Keratinocyte (primary cell): ENCODE measurements around the gene NCKAP5.

Experiments used
- CTCF ChIP-seq, 3 experiments: IDR thresholded peaks in 1 of 3; conservative IDR thresholded peaks in 1 of 3; optimal IDR thresholded peaks in 1 of 3; 2 replicates in 2 of 3; 3 replicates in 1 of 3; pipeline versions ENCODE3 to v1.5.1; 2011; ENCODE audit warnings: low read length in 3 of 3, mild to moderate bottlenecking in 3 of 3, moderate library complexity in 2 of 3, control low read depth in 1 of 3, inconsistent platforms in 1 of 3; ENCODE audit not compliant: insufficient read depth in 2 of 3; ENCODE audit errors: extremely low read depth in 1 of 3
- EZH2 ChIP-seq: IDR thresholded peaks from one replicate; pipeline ENCODE4 v1.6.1; 2012; ENCODE audit warnings: inconsistent platforms, mild to moderate bottlenecking, low read length, moderate library complexity

- no peak for TF ChIP-seq CTCF (optimal IDR thresholded peaks at IDR 0.05 in 1 of 3, IDR thresholded peaks at IDR 0.05 in 1 of 3, conservative IDR thresholded peaks at IDR 0.05 in 1 of 3; ENCODE audit: extremely low read depth in 1 of 3, insufficient read depth in 2 of 3, low read length in 3 of 3)
- no peak for TF ChIP-seq EZH2
These were observed 576.7 kb downstream of the NCKAP5 start for GRCh38 chr2:132991471-132992045.
